H1 (cell line): ENCODE measurements around the gene C10orf95.

Experiments
- ASH2L ChIP-seq: fragments of 200-600, 300-600 bp; sonication (generic); IDR thresholded peaks from one replicate; pipeline ENCODE4 v1.7.1; 2017; ENCODE audit warnings: low read length
- CEBPB ChIP-seq: IDR thresholded peaks from 2 replicates; pipeline ENCODE4 v1.6.1; 2012; ENCODE audit warnings: low read depth, low read length
- CTCF ChIP-seq, 3 experiments: IDR thresholded peaks; 1 replicate in 2 of 3; 2 replicates in 1 of 3; pipeline versions ENCODE4 v1.5.1 to v1.6.1; 2011; ENCODE audit warnings: low read length in 3 of 3, mild to moderate bottlenecking in 3 of 3, inconsistent platforms in 2 of 3, low read depth in 1 of 3, moderate library complexity in 1 of 3; ENCODE audit not compliant: insufficient read depth in 1 of 3; ENCODE audit errors: control extremely low read depth in 1 of 3
- EZH2 ChIP-seq: fragments of 200-600 bp; sonication (generic); IDR thresholded peaks from 2 replicates; pipeline ENCODE4 v1.7.1; 2012; ENCODE audit warnings: low read depth, mild to moderate bottlenecking, moderate library complexity, low read length, inconsistent platforms; ENCODE audit not compliant: severe bottlenecking
- HDAC6 ChIP-seq: IDR thresholded peaks from one replicate; pipeline ENCODE4 v1.7.1; 2012; ENCODE audit warnings: low read depth, mild to moderate bottlenecking, inconsistent platforms, low read length, moderate library complexity
- JUND ChIP-seq: IDR thresholded peaks from 2 replicates; pipeline ENCODE4 v1.6.1; 2011; ENCODE audit warnings: mild to moderate bottlenecking, improper control_type of control experiment, low read length
- KDM1A ChIP-seq: fragments of 200-600, 300-600 bp; sonication (generic); IDR thresholded peaks from 2 replicates; pipeline ENCODE4 v1.7.1; 2016; ENCODE audit warnings: mild to moderate bottlenecking, low read length, borderline replicate concordance
- MAFK ChIP-seq: IDR thresholded peaks from 2 replicates; pipeline ENCODE4 v1.6.1; 2012; ENCODE audit warnings: low read depth, mild to moderate bottlenecking, improper control_type of control experiment, low read length
- PHF8 ChIP-seq: fragments of 200-600 bp; sonication (generic); conservative IDR thresholded peaks from 2 replicates; pipeline ENCODE4 v1.7.1; 2012; ENCODE audit warnings: low read depth, mild to moderate bottlenecking, inconsistent platforms, low read length, moderate library complexity
- POLR2AphosphoS5 ChIP-seq: IDR thresholded peaks from 2 replicates; pipeline ENCODE4 v1.6.1; 2011; ENCODE audit warnings: low read depth, low read length
- SP2 ChIP-seq: IDR thresholded peaks from 2 replicates; pipeline ENCODE4 v1.6.1; 2012; ENCODE audit warnings: mild to moderate bottlenecking, low read length, inconsistent platforms
- TAF7 ChIP-seq: optimal IDR thresholded peaks from 2 replicates; pipeline ENCODE3; 2011; ENCODE audit warnings: low read depth, mild to moderate bottlenecking, inconsistent platforms, low read length, moderate library complexity, borderline replicate concordance
- TF ChIP-seq, protein P1 (sequence below): IDR thresholded peaks from 2 replicates; pipeline ENCODE4 v1.6.1; 2012; ENCODE audit warnings: inconsistent platforms

DNA sequence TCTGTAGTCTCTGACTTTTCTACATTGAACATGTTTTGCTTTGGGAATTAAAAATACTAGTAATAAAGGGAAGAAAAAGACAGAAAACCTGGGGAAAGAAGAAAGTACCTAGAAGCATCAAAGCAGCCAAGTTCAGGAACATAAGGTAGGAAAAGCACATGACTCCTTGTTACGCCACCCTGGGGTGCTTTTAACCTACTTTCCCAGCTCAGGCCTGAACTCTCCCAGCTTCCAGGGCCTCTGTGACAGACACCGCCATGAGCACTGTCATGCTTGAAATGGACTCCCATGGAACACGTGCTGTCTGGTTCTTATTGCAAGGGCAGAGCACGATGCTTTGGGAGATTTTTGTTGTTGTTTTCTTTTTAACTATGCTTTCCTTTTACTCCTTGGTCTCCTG, 39.8 kb upstream of the C10orf95 start:
- TF ChIP-seq, protein P1, sequence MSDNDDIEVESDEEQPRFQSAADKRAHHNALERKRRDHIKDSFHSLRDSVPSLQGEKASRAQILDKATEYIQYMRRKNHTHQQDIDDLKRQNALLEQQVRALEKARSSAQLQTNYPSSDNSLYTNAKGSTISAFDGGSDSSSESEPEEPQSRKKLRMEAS, result no peak
- TF ChIP-seq CTCF (IDR thresholded peaks at IDR 0.05; ENCODE audit: control extremely low read depth in 1 of 3, insufficient read depth in 1 of 3, low read depth in 1 of 3, low read length in 3 of 3), result no peak
- no peak for TF ChIP-seq ASH2L
- no peak for TF ChIP-seq SP2
- no peak for TF ChIP-seq EZH2
- TF ChIP-seq CEBPB, result no peak
- TF ChIP-seq MAFK, result no peak
- no peak for TF ChIP-seq PHF8
- TF ChIP-seq HDAC6, result no peak
- TF ChIP-seq KDM1A, result no peak
- no peak for TF ChIP-seq JUND
- TF ChIP-seq TAF7, result no peak
- TF ChIP-seq POLR2AphosphoS5, result no peak
